HFF-Myc (cell line): ENCODE data around the gene ADAM21.
"Not testable (repeated sequence)": the region's sequence is repeated elsewhere in the genome, so short reads cannot be mapped to it uniquely, and the experiment has no call there.

Source experiments
- DNase-seq: peaks from one replicate; pipeline ENCODE4 v3.0.0-alpha.2; 2011; ENCODE audit warnings: low read depth; ENCODE audit errors: extremely low read depth
- H3K4me3 ChIP-seq: replicated peaks from 2 replicates; pipeline ENCODE4 v1.5.1; 2011; ENCODE audit warnings: low read depth, mild to moderate bottlenecking, control low read depth, low read length
- TF ChIP-seq, protein P1 (sequence below): IDR thresholded peaks from 2 replicates; pipeline ENCODE4 v1.5.1; 2012; ENCODE audit warnings: mild to moderate bottlenecking, low read depth, low read length, control low read depth; ENCODE audit errors: missing control alignments

The ADAM21 gene

DNA sequence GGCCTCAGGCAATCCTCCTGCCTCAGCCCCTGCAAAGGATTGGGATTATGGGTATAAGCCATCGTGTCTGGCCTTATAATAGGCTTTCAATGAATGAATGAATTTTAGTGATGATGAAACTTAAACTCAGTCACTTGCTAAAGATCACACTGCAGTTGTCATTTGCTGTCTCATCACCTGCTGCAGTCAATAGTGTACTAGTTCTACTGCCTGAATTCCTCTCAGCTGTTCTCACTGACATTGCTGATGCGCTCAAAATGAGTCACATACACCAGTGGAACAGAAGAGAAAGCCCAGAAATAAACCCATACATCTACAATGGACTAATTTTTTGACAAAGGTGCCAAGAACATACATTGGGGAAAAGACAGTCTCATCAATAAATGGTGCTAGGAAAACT is 29.4 kb upstream of the ADAM21 start:
- no peak for DNase-seq

DNA sequence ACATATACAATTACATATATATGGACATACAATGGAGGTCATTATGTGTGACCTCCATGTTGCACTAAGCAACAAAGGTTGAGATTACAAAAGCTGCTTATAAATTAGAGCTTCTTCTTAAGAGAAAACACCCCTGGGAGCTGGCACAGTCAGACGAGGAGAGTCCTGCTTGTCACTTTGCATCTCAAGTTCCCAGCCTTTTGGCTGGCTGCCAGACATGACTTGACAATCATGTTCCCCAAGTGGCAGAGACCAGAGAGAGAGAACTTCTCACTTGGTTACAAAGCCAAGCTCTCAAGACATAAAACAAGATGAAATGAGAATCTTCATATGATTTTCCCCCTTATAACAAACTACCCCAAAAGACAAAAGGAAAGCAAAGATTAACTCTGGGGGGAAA is 26.6 kb upstream of the ADAM21 start:
- no peak for DNase-seq

More for the DNA sequence above, 29.4 kb upstream of the ADAM21 start:
- no peak overlapping the region for H3K4me3 ChIP-seq
- TF ChIP-seq, protein P1, sequence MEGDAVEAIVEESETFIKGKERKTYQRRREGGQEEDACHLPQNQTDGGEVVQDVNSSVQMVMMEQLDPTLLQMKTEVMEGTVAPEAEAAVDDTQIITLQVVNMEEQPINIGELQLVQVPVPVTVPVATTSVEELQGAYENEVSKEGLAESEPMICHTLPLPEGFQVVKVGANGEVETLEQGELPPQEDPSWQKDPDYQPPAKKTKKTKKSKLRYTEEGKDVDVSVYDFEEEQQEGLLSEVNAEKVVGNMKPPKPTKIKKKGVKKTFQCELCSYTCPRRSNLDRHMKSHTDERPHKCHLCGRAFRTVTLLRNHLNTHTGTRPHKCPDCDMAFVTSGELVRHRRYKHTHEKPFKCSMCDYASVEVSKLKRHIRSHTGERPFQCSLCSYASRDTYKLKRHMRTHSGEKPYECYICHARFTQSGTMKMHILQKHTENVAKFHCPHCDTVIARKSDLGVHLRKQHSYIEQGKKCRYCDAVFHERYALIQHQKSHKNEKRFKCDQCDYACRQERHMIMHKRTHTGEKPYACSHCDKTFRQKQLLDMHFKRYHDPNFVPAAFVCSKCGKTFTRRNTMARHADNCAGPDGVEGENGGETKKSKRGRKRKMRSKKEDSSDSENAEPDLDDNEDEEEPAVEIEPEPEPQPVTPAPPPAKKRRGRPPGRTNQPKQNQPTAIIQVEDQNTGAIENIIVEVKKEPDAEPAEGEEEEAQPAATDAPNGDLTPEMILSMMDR: no peak

DNA sequence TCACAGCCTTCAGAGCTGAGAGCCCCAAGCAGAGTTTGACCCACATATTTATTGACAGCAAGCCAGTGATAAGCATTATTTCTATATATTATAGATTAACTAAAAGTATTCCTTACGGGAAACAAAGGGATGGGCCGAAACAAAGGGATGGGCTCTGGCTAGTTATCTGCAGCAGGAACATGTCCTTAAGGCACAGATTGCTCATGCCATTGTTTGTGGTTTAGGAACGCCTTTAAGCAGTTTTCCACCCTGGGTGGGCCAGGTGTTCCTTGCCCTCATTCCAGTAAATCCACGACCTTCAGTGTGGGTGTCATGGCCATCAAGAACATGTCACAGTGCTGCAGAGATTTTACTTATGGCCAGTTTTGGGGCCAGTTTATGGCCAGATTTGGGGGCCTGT is 25.4 kb upstream of the ADAM21 start:
- H3K4me3 ChIP-seq, DNase-seq: not testable (repeated sequence)

More for the DNA sequence above, 26.6 kb upstream of the ADAM21 start:
- TF ChIP-seq, protein P1: no peak
- no peak overlapping the region for H3K4me3 ChIP-seq

DNA sequence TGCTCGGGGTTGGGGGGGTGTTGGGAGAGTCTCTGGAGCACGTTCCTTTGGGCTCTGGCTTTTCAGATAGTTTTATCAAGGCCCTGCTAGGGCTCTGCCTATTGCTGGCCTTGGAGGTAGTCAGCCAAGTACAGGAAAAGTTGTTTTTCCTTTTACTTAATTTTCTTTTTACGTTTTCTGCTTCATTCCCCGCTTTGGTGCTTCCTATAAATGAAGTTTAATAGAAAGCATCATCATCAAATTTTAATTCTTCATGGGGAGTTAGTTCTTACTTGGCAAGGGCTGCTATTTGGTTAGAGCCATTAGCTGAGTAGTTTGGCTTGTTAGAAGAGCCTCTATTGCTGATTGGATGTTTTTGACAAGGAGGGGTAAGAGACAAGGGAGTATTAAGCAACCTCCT is 15.1 kb upstream of the ADAM21 start:
- no peak overlapping the region for H3K4me3 ChIP-seq
- TF ChIP-seq, protein P1: no peak
- DNase-seq: no peak

DNA sequence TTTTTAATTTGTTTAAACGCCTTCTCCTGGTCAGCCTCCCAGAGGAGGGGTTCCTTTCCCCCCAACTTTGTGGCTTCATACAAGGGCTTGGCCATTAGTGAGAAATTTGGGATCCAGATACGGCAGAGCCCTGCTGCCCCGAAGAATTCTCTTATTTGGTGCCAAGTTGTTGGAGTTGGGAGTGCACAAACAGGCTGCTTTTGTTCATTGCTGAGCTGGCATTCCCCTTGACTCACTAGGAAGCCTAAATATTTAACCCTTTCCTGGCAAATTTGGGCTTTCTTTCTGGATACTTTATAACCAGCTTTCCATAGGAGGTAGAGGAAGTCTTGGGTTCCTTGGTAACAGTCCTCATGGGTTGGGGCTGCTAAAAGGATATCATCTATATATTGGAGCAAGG is 10.3 kb upstream of the ADAM21 start:
- TF ChIP-seq, protein P1: no peak
- no peak for DNase-seq
- no peak overlapping the region for H3K4me3 ChIP-seq

DNA sequence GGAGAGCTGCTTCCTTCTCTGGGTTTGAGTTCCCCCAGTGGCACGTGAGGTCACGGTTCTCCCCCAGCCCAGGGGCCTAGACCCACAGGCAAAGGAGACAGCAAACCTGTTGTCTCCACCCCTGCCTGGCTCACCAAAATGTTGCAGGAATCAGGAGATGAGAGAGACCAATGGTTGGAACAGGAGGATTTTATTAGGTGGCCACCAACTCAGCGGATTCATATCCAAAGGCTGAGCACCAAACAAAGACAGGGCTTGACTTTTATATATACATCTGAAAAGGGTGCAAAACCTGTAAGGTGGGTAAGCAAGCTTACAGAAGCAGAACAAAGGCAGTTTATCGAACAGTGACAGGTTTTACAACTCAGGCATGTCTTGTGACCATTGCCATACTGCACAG is 9.2 kb upstream of the ADAM21 start:
- no peak for DNase-seq
- no peak overlapping the region for H3K4me3 ChIP-seq
- TF ChIP-seq, protein P1: no peak

DNA sequence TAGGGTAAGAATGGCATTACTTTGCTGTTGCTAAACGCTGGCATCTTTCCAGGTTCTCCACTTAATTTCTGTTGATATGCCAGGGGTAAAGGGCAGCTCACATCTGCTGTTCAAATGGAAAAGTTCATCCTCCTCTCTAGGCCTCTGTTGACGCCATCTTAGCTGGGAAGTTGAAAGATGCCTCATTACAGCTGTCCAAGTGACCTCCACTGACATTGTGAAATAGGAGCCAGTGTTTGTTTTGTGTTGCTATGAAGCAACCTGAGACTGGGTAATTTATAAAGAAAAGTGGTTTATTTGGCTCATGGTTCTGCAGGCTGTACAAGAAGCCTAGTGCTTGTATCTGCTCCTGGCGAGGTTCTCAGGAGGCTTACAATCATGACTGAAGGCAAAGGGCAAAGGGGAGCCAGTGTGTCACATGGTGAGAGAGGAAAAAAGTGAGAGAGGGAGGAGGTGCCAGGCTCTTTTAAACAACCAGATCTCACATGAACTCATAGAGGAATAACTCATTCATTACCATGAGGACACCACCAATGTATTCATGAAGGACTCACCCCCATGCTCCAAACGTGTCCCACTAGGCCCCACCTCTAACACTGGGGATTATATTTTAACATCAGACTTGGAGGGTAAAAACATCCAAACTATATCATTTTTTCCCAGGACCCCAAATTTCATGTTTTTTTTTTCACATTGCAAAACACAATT is 3.2 kb upstream of the ADAM21 start:
- DNase-seq: peak; percentile 39
- TF ChIP-seq, protein P1: no peak
- no peak overlapping the region for H3K4me3 ChIP-seq
